ENCODE results near the gene SERTAD4.

Gene SERTAD4

GRCh38 chr1:210251680-210252490 lies 19.3 kb downstream of the SERTAD4 start:
- peak overlapping the region; percentile 76 for H3K4me2 ChIP-seq (ENCODE audit: low read depth, low read length, poor library complexity, severe bottlenecking)
- H2AFZ ChIP-seq (ENCODE audit: low read length): peak overlapping the region; percentile 60; the same call in 1 of the 2 replicates
- H3K9me2 ChIP-seq (replicated peaks; ENCODE audit: low read depth, low read length): no peaks in the 10 kb centered on the region
- no peaks in the 10 kb centered on the region for H3K9me3 ChIP-seq (ENCODE audit: insufficient read depth, low read depth, low read length)
- H3K9ac ChIP-seq (ENCODE audit: low read depth, low read length, poor library complexity, severe bottlenecking): no peak overlapping the region
- peaks cover 45% of the 10 kb centered on the region for H3K27me3 ChIP-seq (ENCODE audit: insufficient read depth, low read length, poor library complexity, severe bottlenecking)
- H3F3A ChIP-seq (ENCODE audit: low read depth): no peaks in the 10 kb centered on the region
- no peaks in the 10 kb centered on the region for H3K36me3 ChIP-seq (ENCODE audit: insufficient read depth, low read length)
- H3K4me1 ChIP-seq (ENCODE audit: insufficient read depth, low read length, poor library complexity, severe bottlenecking): peaks cover 10% of the 10 kb centered on the region
- TF ChIP-seq EZH2phosphoT487 (IDR thresholded peaks at IDR 0.05; ENCODE audit: borderline replicate concordance) (no peak), CTCF (conservative IDR thresholded peaks at IDR 0.05; ENCODE audit: low read length) (no peak)
- no peaks in the 10 kb centered on the region for H3K79me2 ChIP-seq (ENCODE audit: insufficient read depth, low read length)
- peak overlapping the region; percentile 66 for H3K4me3 ChIP-seq (ENCODE audit: low read length, poor library complexity, severe bottlenecking)
- no peaks in the 10 kb centered on the region for H4K20me1 ChIP-seq (ENCODE audit: insufficient read depth, low read length, poor library complexity, severe bottlenecking)

GRCh38 chr1:210252621-210253051 lies 20.0 kb downstream of the SERTAD4 start:
- Histone ChIP-seq H3K4me1 (ENCODE audit: insufficient read depth, low read length, poor library complexity, severe bottlenecking) (peaks cover 9% of the 10 kb centered on the region), H3K4me2 (ENCODE audit: low read depth, low read length, poor library complexity, severe bottlenecking) (peak overlapping the region; percentile 76), H3K4me3 (ENCODE audit: low read length, poor library complexity, severe bottlenecking) (peak overlapping the region; percentile 66)

GRCh38 chr1:210254298-210254697 lies 21.7 kb downstream of the SERTAD4 start:
- H2AFZ ChIP-seq (ENCODE audit: low read length): no peak overlapping the region
- no peaks in the 10 kb centered on the region for H3K9me3 ChIP-seq (ENCODE audit: insufficient read depth, low read depth, low read length)
- H3K4me2 ChIP-seq (ENCODE audit: low read depth, low read length, poor library complexity, severe bottlenecking): no peak overlapping the region
- H3K9ac ChIP-seq (ENCODE audit: low read depth, low read length, poor library complexity, severe bottlenecking): no peak overlapping the region
- H3K27me3 ChIP-seq (ENCODE audit: insufficient read depth, low read length, poor library complexity, severe bottlenecking): peaks cover 45% of the 10 kb centered on the region
- no peaks in the 10 kb centered on the region for H3K79me2 ChIP-seq (ENCODE audit: insufficient read depth, low read length)
- no peaks in the 10 kb centered on the region for H3K36me3 ChIP-seq (ENCODE audit: insufficient read depth, low read length)
- TF ChIP-seq EZH2phosphoT487 (IDR thresholded peaks at IDR 0.05; ENCODE audit: borderline replicate concordance): no peak
- peaks cover 9% of the 10 kb centered on the region for H3K4me1 ChIP-seq (ENCODE audit: insufficient read depth, low read length, poor library complexity, severe bottlenecking)
- H4K20me1 ChIP-seq (ENCODE audit: insufficient read depth, low read length, poor library complexity, severe bottlenecking): no peaks in the 10 kb centered on the region
- H3F3A ChIP-seq (ENCODE audit: low read depth): no peaks in the 10 kb centered on the region
- no peak overlapping the region for H3K4me3 ChIP-seq (ENCODE audit: low read length, poor library complexity, severe bottlenecking)
- no peaks in the 10 kb centered on the region for H3K9me2 ChIP-seq (replicated peaks; ENCODE audit: low read depth, low read length)

More at GRCh38 chr1:210252621-210253051, 20.0 kb downstream of the SERTAD4 start:
- H3F3A ChIP-seq (ENCODE audit: low read depth): no peaks in the 10 kb centered on the region
- H3K79me2 ChIP-seq (ENCODE audit: insufficient read depth, low read length): no peaks in the 10 kb centered on the region
- no peaks in the 10 kb centered on the region for H3K36me3 ChIP-seq (ENCODE audit: insufficient read depth, low read length)
- peaks cover 45% of the 10 kb centered on the region for H3K27me3 ChIP-seq (ENCODE audit: insufficient read depth, low read length, poor library complexity, severe bottlenecking)
- H3K9me2 ChIP-seq (replicated peaks; ENCODE audit: low read depth, low read length): no peaks in the 10 kb centered on the region
- no peaks in the 10 kb centered on the region for H4K20me1 ChIP-seq (ENCODE audit: insufficient read depth, low read length, poor library complexity, severe bottlenecking)
- no peak for TF ChIP-seq EZH2phosphoT487 (IDR thresholded peaks at IDR 0.05; ENCODE audit: borderline replicate concordance)
- TF ChIP-seq CTCF (conservative IDR thresholded peaks at IDR 0.05; ENCODE audit: low read length): no peak
- H2AFZ ChIP-seq (ENCODE audit: low read length): no peak overlapping the region
- H3K9ac ChIP-seq (ENCODE audit: low read depth, low read length, poor library complexity, severe bottlenecking): no peak overlapping the region
- no peaks in the 10 kb centered on the region for H3K9me3 ChIP-seq (ENCODE audit: insufficient read depth, low read depth, low read length)

Data from Loucy (cell line).